Measurements from ENCODE around the gene TEX101. TPM values are rescaled to one million over a fixed set of nuclear protein-coding genes. Genes with fewer than 3 reads are reported as not detected.
A peak's percentile ranks its signal among the peaks of the same experiment; 100 is the strongest.
"Not testable (repeated sequence)": the region's sequence is repeated elsewhere in the genome, so short reads cannot be mapped to it uniquely, and the experiment has no call there.

The TEX101 gene
- total RNA-seq, 1 experiment from 2014 or later = not detected

DNA sequence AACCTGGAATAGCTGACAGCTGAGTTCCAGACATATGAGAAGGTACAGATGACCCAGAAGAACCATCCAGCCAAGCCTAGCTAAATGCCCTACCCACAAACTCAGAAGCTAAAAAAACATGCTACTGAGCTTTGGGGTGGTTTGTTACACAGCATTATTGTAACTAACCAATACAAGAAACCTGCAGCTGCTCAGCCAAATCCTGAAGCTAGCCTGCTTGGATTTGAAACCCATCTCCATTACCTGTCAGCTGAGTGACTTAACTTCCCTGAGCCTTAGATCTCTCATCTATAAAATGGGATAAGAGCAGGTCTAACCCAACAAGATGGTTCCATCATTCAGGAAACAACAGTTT, 25.0 kb downstream of the TEX101 start:
- TF ChIP-seq EZH2 (IDR thresholded peaks at IDR 0.05; ENCODE audit: low read depth) = no peak
- TF ChIP-seq, protein P1, sequence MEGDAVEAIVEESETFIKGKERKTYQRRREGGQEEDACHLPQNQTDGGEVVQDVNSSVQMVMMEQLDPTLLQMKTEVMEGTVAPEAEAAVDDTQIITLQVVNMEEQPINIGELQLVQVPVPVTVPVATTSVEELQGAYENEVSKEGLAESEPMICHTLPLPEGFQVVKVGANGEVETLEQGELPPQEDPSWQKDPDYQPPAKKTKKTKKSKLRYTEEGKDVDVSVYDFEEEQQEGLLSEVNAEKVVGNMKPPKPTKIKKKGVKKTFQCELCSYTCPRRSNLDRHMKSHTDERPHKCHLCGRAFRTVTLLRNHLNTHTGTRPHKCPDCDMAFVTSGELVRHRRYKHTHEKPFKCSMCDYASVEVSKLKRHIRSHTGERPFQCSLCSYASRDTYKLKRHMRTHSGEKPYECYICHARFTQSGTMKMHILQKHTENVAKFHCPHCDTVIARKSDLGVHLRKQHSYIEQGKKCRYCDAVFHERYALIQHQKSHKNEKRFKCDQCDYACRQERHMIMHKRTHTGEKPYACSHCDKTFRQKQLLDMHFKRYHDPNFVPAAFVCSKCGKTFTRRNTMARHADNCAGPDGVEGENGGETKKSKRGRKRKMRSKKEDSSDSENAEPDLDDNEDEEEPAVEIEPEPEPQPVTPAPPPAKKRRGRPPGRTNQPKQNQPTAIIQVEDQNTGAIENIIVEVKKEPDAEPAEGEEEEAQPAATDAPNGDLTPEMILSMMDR (conservative IDR thresholded peaks at IDR 0.05) = no peak
- Histone ChIP-seq H3F3A (ENCODE audit: insufficient read depth, low read depth) (peaks cover 39% of the 10 kb centered on the region), H3K27ac (peak overlapping the region; percentile 64), H3K9me3 (ENCODE audit: insufficient read depth, low read depth) (no peaks in the 10 kb centered on the region), H3K36me3 (ENCODE audit: low read depth) (no peaks in the 10 kb centered on the region), H4K20me1 (ENCODE audit: insufficient read depth) (no peaks in the 10 kb centered on the region), H3K27me3 (ENCODE audit: insufficient read depth, low read depth) (no peaks in the 10 kb centered on the region), H3K9me2 (ENCODE audit: insufficient read depth) (no peaks in the 10 kb centered on the region), H3K4me1 (replicated peaks; ENCODE audit: insufficient read depth) (peaks cover 31% of the 10 kb centered on the region), H2AFZ (no peak overlapping the region), H3K4me3 (no peak overlapping the region), H3K79me2 (ENCODE audit: low read depth) (no peaks in the 10 kb centered on the region), H3K4me2 (peak overlapping the region; percentile 44)
- ChIA-PET POLR2A (ENCODE audit: unreplicated experiment) (interaction anchor here (0.7 kb wide), 1 partner anchor 229 kb away, joined by 7 read pairs; no protein-coding TSS in a partner anchor), CTCF (interaction anchor here (0.7 to 1.4 kb wide), 3 partner anchors 24 to 116 kb away, joined by 3 to 4 read pairs (median 3); no protein-coding TSS in a partner anchor)
- intact Hi-C loops (cut with micrococcal nuclease; ENCODE audit: unreplicated experiment) = loop anchor here (10.0 kb wide), 4 partner anchors 155 to 345 kb away; partner anchors contain the start of genes IRGQ, KCNN4 and ZNF576
- DNase-seq = no peak
- no TSS peak for BruUV-seq (replicated peaks)

DNA sequence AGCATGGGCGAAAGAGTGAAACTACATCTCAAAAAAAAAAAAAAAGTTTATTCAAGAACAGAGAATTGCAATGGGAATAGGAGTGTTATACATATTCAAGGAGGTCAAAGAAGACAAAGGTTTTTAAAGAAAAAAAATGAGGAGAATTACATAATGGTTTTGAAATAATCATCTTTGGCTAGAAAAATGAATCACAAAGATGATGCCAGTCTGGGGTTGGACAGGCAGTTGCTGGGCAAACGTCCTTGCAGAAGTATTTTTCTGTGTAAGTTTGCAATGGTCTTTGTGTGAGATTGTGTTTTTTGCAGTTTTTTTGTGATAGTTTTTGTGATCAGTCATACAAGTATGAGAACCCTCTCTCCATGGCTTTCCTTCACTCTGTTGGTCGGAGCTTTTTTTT, 27.0 kb downstream of the TEX101 start:
- no peak overlapping the region for H3K4me2 ChIP-seq
- H3K4me1 ChIP-seq (replicated peaks; ENCODE audit: insufficient read depth) = peaks cover 31% of the 10 kb centered on the region
- H3F3A ChIP-seq (ENCODE audit: insufficient read depth, low read depth) = peaks cover 39% of the 10 kb centered on the region
- H3K4me3 ChIP-seq = no peak overlapping the region
- no peak overlapping the region for H2AFZ ChIP-seq
- intact Hi-C loops (cut with micrococcal nuclease; ENCODE audit: unreplicated experiment) = loop anchor here (10.0 kb wide), 1 partner anchor 343 kb away; the partner anchor contains the start of gene KCNN4
- ChIA-PET CTCF (no interaction called here), POLR2A (ENCODE audit: unreplicated experiment) (interaction anchor here (0.6 kb wide), 1 partner anchor 1781 kb away, joined by 4 read pairs; no protein-coding TSS in a partner anchor)
- H3K27me3 ChIP-seq (ENCODE audit: insufficient read depth, low read depth) = no peaks in the 10 kb centered on the region
- TF ChIP-seq, protein P1 (conservative IDR thresholded peaks at IDR 0.05) = no peak
- TF ChIP-seq EZH2 (IDR thresholded peaks at IDR 0.05; ENCODE audit: low read depth) = no peak
- H3K36me3 ChIP-seq (ENCODE audit: low read depth) = no peaks in the 10 kb centered on the region
- no peaks in the 10 kb centered on the region for H3K9me2 ChIP-seq (ENCODE audit: insufficient read depth)
- no peak overlapping the region for H3K27ac ChIP-seq
- DNase-seq = no peak
- H4K20me1 ChIP-seq (ENCODE audit: insufficient read depth) = no peaks in the 10 kb centered on the region
- BruUV-seq (replicated peaks) = no TSS peak
- H3K79me2 ChIP-seq (ENCODE audit: low read depth) = no peaks in the 10 kb centered on the region
- H3K9me3 ChIP-seq (ENCODE audit: insufficient read depth, low read depth) = no peaks in the 10 kb centered on the region

DNA sequence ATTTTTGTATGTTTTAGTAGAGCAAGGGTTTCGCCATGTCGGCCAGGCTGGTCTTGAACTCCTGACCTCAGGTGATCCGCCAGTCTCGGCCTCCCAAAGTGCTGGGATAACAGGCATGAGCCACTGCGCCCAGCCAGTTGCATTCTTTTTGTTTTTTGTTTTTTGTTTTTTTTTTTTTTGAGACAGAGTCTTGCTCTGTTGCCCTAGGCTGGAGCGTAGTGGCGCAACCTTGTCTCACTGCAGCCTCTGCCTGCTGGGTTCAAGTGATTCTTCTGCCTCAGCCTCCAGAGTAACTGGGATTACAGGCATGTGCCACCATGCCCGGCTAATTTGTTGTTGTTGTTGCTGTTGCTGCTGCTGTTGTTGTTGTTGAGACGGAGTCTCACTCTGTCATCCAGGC, 29.4 kb downstream of the TEX101 start:
- H3K36me3 ChIP-seq (ENCODE audit: low read depth); CTCF ChIA-PET; H4K20me1 ChIP-seq (ENCODE audit: insufficient read depth); BruUV-seq (replicated peaks); POLR2A ChIA-PET (ENCODE audit: unreplicated experiment); H3K27ac ChIP-seq; H3K9me2 ChIP-seq (ENCODE audit: insufficient read depth); H3K4me3 ChIP-seq; H3K27me3 ChIP-seq (ENCODE audit: insufficient read depth, low read depth); H3K4me2 ChIP-seq; DNase-seq; H3K79me2 ChIP-seq (ENCODE audit: low read depth); H2AFZ ChIP-seq; H3K9me3 ChIP-seq (ENCODE audit: insufficient read depth, low read depth): not testable (repeated sequence)
- H3K4me1 ChIP-seq (replicated peaks; ENCODE audit: insufficient read depth) = peaks cover 16% of the 10 kb centered on the region
- intact Hi-C loops (cut with micrococcal nuclease; ENCODE audit: unreplicated experiment) = loop anchor here (10.0 kb wide), 1 partner anchor 341 kb away; the partner anchor contains the start of gene KCNN4
- peaks cover 24% of the 10 kb centered on the region for H3F3A ChIP-seq (ENCODE audit: insufficient read depth, low read depth)
